Progenitor cell of endocrine pancreas (in vitro differentiated cells): ENCODE measurements around the gene FRMPD4. TPM values are rescaled to one million over a fixed set of nuclear protein-coding genes. Genes with fewer than 3 reads are reported as not detected.

Experiments used
- DNase-seq: peaks from one replicate; pipeline ENCODE4 v3.0.0; 2021; ENCODE audit warnings: low spot score; ENCODE audit not compliant: unreplicated experiment
- H3K27ac Mint-ChIP-seq: 2 replicates; pipeline ENCODE4 v1.8.0; 2021; ENCODE audit warnings: mild to moderate bottlenecking, moderate library complexity, mixed read lengths
- H3K27me3 Mint-ChIP-seq: 2 replicates; pipeline ENCODE4 v1.8.0; 2021; ENCODE audit warnings: mixed read lengths
- H3K36me3 Mint-ChIP-seq: 2 replicates; pipeline ENCODE4 v1.8.0; 2022; ENCODE audit warnings: mixed read lengths; ENCODE audit not compliant: insufficient read depth
- H3K4me1 Mint-ChIP-seq: 2 replicates; pipeline ENCODE4 v1.8.0; 2021; ENCODE audit warnings: low read depth, mixed read lengths
- H3K4me3 Mint-ChIP-seq: 2 replicates; pipeline ENCODE4 v1.8.0; 2021; ENCODE audit warnings: low read depth, mild to moderate bottlenecking, moderate library complexity, mixed read lengths
- H3K9me3 Mint-ChIP-seq: 2 replicates; pipeline ENCODE4 v1.8.0; 2021; ENCODE audit warnings: low read depth, mixed read lengths
- CTCF ChIP-seq: fragments of 200-600 bp; sonication (generic); IDR thresholded peaks from one replicate; pipeline ENCODE4 v1.5.0; 2021; ENCODE audit warnings: antibody characterized with exemption, mild to moderate bottlenecking; ENCODE audit not compliant: unreplicated experiment
- total RNA-seq: library from RNA; stranded (reverse); gene quantifications from 2 replicates; pipeline ENCODE4 v1.2.1, GENCODE V29; 2021

Gene FRMPD4
- total RNA-seq, 1 donor from 2014 or later = 0.10 TPM

DNA sequence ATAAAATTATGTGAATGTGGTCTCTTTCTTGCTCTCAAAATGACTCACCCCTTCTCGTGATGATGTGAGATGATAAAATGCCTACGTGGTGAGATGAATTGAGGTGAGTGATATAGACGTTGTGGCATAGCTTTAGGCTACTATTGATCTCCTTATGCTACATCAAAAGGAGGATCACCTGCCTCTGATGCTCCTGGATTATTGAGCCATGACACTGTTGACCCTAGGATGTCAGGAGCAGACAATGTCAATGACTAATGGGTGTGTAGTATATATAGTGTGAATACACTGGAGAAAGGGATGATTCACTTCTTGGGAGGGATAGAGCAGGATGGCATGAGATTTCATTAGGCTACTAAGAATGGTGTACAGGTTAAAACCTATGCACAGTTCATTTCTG, 442.3 kb downstream of the FRMPD4 start:
- Mint-ChIP-seq H3K36me3 (no peaks in the 10 kb centered on the region), H3K27ac (no peak overlapping the region), H3K9me3 (peaks cover 21% of the 10 kb centered on the region), H3K4me3 (no peak overlapping the region), H3K4me1 (no peaks in the 10 kb centered on the region), H3K27me3 (no peaks in the 10 kb centered on the region)
- no peak for TF ChIP-seq CTCF
- no peak for DNase-seq

- DNase-seq = no peak
- Mint-ChIP-seq H3K27me3 (no peaks in the 10 kb centered on the region), H3K27ac (no peak overlapping the region), H3K9me3 (peaks cover 17% of the 10 kb centered on the region), H3K36me3 (no peaks in the 10 kb centered on the region), H3K4me3 (no peak overlapping the region), H3K4me1 (no peaks in the 10 kb centered on the region)
- no peak for TF ChIP-seq CTCF
These were observed 443.3 kb downstream of the FRMPD4 start for GRCh38 chrX:12581546-12581945.

DNA sequence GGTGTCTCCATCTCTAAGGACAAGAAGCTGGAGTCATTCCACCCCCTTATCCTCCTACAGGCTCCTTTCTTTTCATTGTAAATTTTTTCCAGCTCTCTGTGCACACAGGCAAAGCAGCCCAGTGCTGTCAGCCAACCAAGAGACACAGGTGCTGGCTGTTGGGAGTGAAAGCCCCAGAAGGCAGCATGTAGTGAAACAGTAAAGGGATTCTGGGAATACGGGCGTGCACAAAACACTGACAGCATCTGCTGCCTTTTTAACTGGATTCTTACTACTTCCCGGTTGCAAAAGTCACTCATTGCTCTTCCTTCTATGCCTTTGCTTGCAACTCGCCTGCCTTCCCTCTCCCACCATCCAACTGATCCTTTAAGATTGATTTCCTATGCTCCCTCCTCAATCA, 444.4 kb downstream of the FRMPD4 start:
- Mint-ChIP-seq H3K4me3 (no peak overlapping the region), H3K9me3 (peaks cover 16% of the 10 kb centered on the region), H3K27me3 (no peaks in the 10 kb centered on the region), H3K27ac (no peak overlapping the region), H3K4me1 (no peaks in the 10 kb centered on the region), H3K36me3 (no peaks in the 10 kb centered on the region)
- no peak for TF ChIP-seq CTCF
- no peak for DNase-seq

- no peak for DNase-seq
- no peak overlapping the region for H3K27ac Mint-ChIP-seq
These were observed 445.3 kb downstream of the FRMPD4 start for GRCh38 chrX:12583543-12583942.

DNA sequence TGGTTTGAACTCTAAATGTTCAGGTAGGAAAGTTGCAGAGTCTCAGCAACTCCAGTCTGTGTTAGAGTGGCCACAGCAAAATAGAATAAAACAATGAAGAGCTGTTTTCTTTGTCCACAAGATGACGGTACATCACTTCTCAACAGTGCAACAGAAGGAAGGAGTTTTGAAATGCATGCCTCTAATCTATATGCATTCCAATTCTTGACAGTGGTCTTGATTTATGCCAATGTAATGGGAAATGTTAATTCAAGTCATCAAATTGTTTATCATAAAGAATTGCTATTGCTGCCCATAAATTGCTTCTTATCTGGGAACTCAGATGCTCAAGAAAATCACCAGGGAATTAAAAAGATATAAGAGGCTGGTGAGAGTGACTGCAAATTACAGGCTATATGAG, 457.4 kb downstream of the FRMPD4 start:
- Mint-ChIP-seq H3K9me3 (peaks cover 12% of the 10 kb centered on the region), H3K4me3 (no peak overlapping the region), H3K36me3 (no peaks in the 10 kb centered on the region), H3K27me3 (no peaks in the 10 kb centered on the region), H3K4me1 (no peaks in the 10 kb centered on the region), H3K27ac (no peak overlapping the region)
- TF ChIP-seq CTCF = no peak
- DNase-seq = no peak

More at GRCh38 chrX:12583543-12583942, 445.3 kb downstream of the FRMPD4 start:
- H3K9me3 Mint-ChIP-seq = peaks cover 18% of the 10 kb centered on the region
- TF ChIP-seq CTCF = no peak
- no peaks in the 10 kb centered on the region for H3K27me3 Mint-ChIP-seq
- H3K4me1 Mint-ChIP-seq = no peaks in the 10 kb centered on the region
- H3K4me3 Mint-ChIP-seq = no peak overlapping the region
- H3K36me3 Mint-ChIP-seq = no peaks in the 10 kb centered on the region
